NCI-H1694 (cell line): ENCODE results near the gene TBC1D28.
"Not testable (repeated sequence)": the region's sequence is repeated elsewhere in the genome, so short reads cannot be mapped to it uniquely, and the experiment has no call there.

Experiments
- DNase-seq: peaks from one replicate; lab custom pipeline; 2025; lab: John Stamatoyannopoulos, UW

Gene TBC1D28

DNA sequence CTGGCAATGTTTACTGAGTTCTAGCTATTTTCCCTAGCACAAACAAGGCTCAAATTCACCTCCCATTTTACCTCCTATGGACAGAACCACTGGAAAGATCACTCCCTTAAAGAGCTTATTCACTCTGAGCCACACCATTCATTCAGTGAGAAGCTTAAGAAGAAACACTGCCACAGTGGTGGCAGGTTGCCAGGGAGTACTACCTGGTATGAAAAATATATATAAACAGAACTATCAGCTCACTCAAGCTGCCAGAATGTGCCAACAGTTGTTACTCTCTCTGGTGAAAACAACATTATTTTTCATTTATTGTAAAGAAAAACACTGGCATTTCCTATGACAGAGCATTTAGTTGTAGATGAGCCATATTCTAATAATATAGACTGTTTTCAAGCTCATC lies 31.2 kb downstream of the TBC1D28 start:
- DNase-seq, result not testable (repeated sequence)

DNA sequence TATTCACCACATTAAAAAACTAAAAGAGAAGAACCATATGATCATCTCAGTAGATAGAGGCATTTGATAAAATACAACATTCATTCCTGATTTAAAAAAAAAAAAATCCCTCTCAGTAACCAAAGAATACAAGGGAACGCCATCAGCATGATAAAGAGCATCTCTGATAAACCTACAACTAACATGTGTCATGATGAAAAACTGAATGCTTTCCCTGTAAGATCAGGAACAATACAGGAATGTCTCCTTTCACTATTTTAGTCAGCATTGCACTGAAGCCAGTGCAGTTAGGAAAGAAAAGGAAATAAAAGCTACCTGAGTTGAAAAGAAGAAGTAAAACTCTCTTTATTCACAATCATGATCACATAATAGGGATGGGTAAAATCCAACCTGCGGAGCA lies 51.1 kb downstream of the TBC1D28 start:
- not testable (repeated sequence) for DNase-seq
